Peyer's patch (tissue), 4 donors: Measurements from ENCODE around the gene MAST4. TPM values are rescaled to one million over a fixed set of nuclear protein-coding genes. Genes with fewer than 3 reads are reported as not detected.

Experiments
- DNase-seq, 3 donors: peaks; one replicate each; pipeline ENCODE4 v3.0.0-alpha.2; 2017 to 2019
- H3K27ac ChIP-seq, 4 donors: fragments of 200-600 bp; sonication (generic); one replicate each; pipeline ENCODE4 v1.5.1; 2016 to 2019
- H3K27me3 ChIP-seq, 2 donors: fragments of 200-600 bp; sonication (generic); one replicate each; pipeline ENCODE4 v1.5.1; 2019
- H3K36me3 ChIP-seq, 3 donors: fragments of 200-600 bp; sonication (generic); one replicate each; pipeline ENCODE4 v1.5.1; 2016 to 2019
- H3K4me1 ChIP-seq, 4 donors: fragments of 200-600 bp; sonication (generic); one replicate each; pipeline ENCODE4 v1.5.1; 2016 to 2019
- H3K4me3 ChIP-seq, 4 donors: fragments of 200-600 bp; sonication (generic); 1 replicate in 3 of 4; 2 replicates in 1 of 4; pipeline ENCODE4 v1.5.1; 2016 to 2019; ENCODE audit warnings: mild to moderate bottlenecking in 1 of 4
- H3K9me3 ChIP-seq, 4 donors: fragments of 200-600 bp; sonication (generic); one replicate each; pipeline ENCODE4 v1.5.1; 2016 to 2019; ENCODE audit warnings: mild to moderate bottlenecking in 1 of 4
- CTCF ChIP-seq, 6 experiments: fragments of 450-650 bp in 4 of 6; fragments of 200-600 bp in 2 of 6; sonication (generic) in 1 of 6; IDR thresholded peaks; one replicate each; pipeline ENCODE4 v1.5.1; 2017 to 2019; ENCODE audit warnings: antibody characterized with exemption in 6 of 6, mild to moderate bottlenecking in 3 of 6, moderate library complexity in 1 of 6
- POLR2A ChIP-seq, 2 donors: fragments of 450-650 bp; IDR thresholded peaks; one replicate each; pipeline ENCODE4 v1.5.1; 2017; ENCODE audit warnings: antibody characterized with exemption in 2 of 2, mild to moderate bottlenecking in 2 of 2, moderate library complexity in 2 of 2
- total RNA-seq, 4 donors: library from RNA; depleted of rRNA; stranded (reverse); fragments of >200 nt; gene quantifications; one replicate each; pipeline ENCODE4 v1.1.0, GENCODE V29; 2016

Gene MAST4
- total RNA-seq, 4 donors from 2014 or later, result 20.2 to 23.1 (median 21.4) TPM

- H3K4me3 ChIP-seq, result no peak overlapping the region
- no peaks in the 10 kb centered on the region for H3K9me3 ChIP-seq
- H3K36me3 ChIP-seq, result no peaks in the 10 kb centered on the region
- no peak for DNase-seq
- no peaks in the 10 kb centered on the region for H3K27me3 ChIP-seq
- peaks cover 0 to 6% (median 2%) of the 10 kb centered on the region in 4 donors for H3K4me1 ChIP-seq
- peak overlapping the region in 1 of 4 donors; percentile 43 for H3K27ac ChIP-seq
- no peak for TF ChIP-seq CTCF (IDR thresholded peaks at IDR 0.05)
- TF ChIP-seq POLR2A (IDR thresholded peaks at IDR 0.05), result no peak
These were observed 594.7 kb downstream of the MAST4 start for GRCh38 chr5:67190861-67191260.

GRCh38 chr5:67192719-67193438, 596.7 kb downstream of the MAST4 start:
- H3K9me3 ChIP-seq, result no peaks in the 10 kb centered on the region
- H3K27ac ChIP-seq, result peak overlapping the region; percentile 33 to 76 (median 52)
- TF ChIP-seq CTCF (IDR thresholded peaks at IDR 0.05), result no peak
- no peak for TF ChIP-seq POLR2A (IDR thresholded peaks at IDR 0.05)
- peaks cover 0 to 8% (median 3%) of the 10 kb centered on the region in 4 donors for H3K4me1 ChIP-seq
- no peaks in the 10 kb centered on the region for H3K27me3 ChIP-seq
- no peaks in the 10 kb centered on the region for H3K36me3 ChIP-seq
- H3K4me3 ChIP-seq, result peak overlapping the region in 1 of 4 donors; percentile 43
- DNase-seq, result no peak

GRCh38 chr5:67193439-67193807, 597.2 kb downstream of the MAST4 start:
- TF ChIP-seq CTCF (IDR thresholded peaks at IDR 0.05) (no peak), POLR2A (IDR thresholded peaks at IDR 0.05) (no peak)
- Histone ChIP-seq H3K9me3 (no peaks in the 10 kb centered on the region), H3K27me3 (no peaks in the 10 kb centered on the region), H3K4me3 (peak overlapping the region in 1 of 4 donors; percentile 43), H3K27ac (peak overlapping the region; percentile 33 to 76 (median 50)), H3K4me1 (peaks cover 0 to 8% (median 3%) of the 10 kb centered on the region in 4 donors), H3K36me3 (no peaks in the 10 kb centered on the region)
- DNase-seq, result no peak

GRCh38 chr5:67194166-67194565, 598.0 kb downstream of the MAST4 start:
- Histone ChIP-seq H3K36me3 (no peaks in the 10 kb centered on the region), H3K4me1 (peaks cover 0 to 7% (median 3%) of the 10 kb centered on the region in 4 donors), H3K9me3 (no peaks in the 10 kb centered on the region), H3K4me3 (peak overlapping the region in 2 of 4 donors; percentile 27 to 43), H3K27ac (peak overlapping the region; percentile 33 to 76 (median 50)), H3K27me3 (no peaks in the 10 kb centered on the region)
- TF ChIP-seq POLR2A (IDR thresholded peaks at IDR 0.05) (no peak), CTCF (IDR thresholded peaks at IDR 0.05) (no peak)
- peak in 1 of 3 donors; percentile 78 for DNase-seq

- no peak for TF ChIP-seq CTCF (IDR thresholded peaks at IDR 0.05)
- H3K36me3 ChIP-seq, result no peaks in the 10 kb centered on the region
- H3K27ac ChIP-seq, result peak overlapping the region; percentile 12 to 76 (median 48)
- DNase-seq, result peak in 1 of 3 donors; percentile 61
- no peaks in the 10 kb centered on the region for H3K9me3 ChIP-seq
- peak overlapping the region in 2 of 4 donors; percentile 27 to 43 for H3K4me3 ChIP-seq
- peaks cover 0 to 7% (median 3%) of the 10 kb centered on the region in 4 donors for H3K4me1 ChIP-seq
- no peaks in the 10 kb centered on the region for H3K27me3 ChIP-seq
These were observed 599.4 kb downstream of the MAST4 start for GRCh38 chr5:67195406-67196275.
